Measurements from ENCODE around the gene CNTNAP2. TPM values are rescaled to one million over a fixed set of nuclear protein-coding genes. Genes with fewer than 3 reads are reported as not detected.

The CNTNAP2 gene
- total RNA-seq, 1 experiment from 2014 or later: 60.0 TPM

GRCh38 chr7:148028165-148028564 lies 1911.6 kb downstream of the CNTNAP2 start:
- no peaks in the 10 kb centered on the region for H3K36me3 ChIP-seq (ENCODE audit: insufficient read depth, low read length, poor library complexity, severe bottlenecking)
- no peaks in the 10 kb centered on the region for H3K9me3 ChIP-seq (ENCODE audit: low read depth, low read length, poor library complexity, severe bottlenecking)
- CTCF ChIA-PET: no interaction called here
- intact Hi-C loops (cut with micrococcal nuclease; ENCODE audit: unreplicated experiment): no loop called here
- no peak for TF ChIP-seq CTCF (conservative IDR thresholded peaks at IDR 0.05; ENCODE audit: low read depth, low read length)
- no peak for TF ChIP-seq EZH2 (IDR thresholded peaks at IDR 0.05; ENCODE audit: borderline replicate concordance, low read depth, low read length, poor library complexity, severe bottlenecking)
- H3K4me1 ChIP-seq (ENCODE audit: insufficient read depth, low read length, poor library complexity, severe bottlenecking): no peaks in the 10 kb centered on the region
- H3K27ac ChIP-seq (ENCODE audit: low read depth, low read length, poor library complexity, severe bottlenecking): no peak overlapping the region
- no peaks in the 10 kb centered on the region for H3K27me3 ChIP-seq (replicated peaks; ENCODE audit: insufficient read depth, low read depth, low read length, poor library complexity)
- no peak for DNase-seq (ENCODE audit: low spot score)
- POLR2A ChIA-PET (ENCODE audit: low non-redundant PET): no interaction called here
- H3K4me3 ChIP-seq (ENCODE audit: low read depth, low read length, poor library complexity, severe bottlenecking): no peak overlapping the region
- BruUV-seq (replicated peaks): no TSS peak

- TF ChIP-seq CTCF (conservative IDR thresholded peaks at IDR 0.05; ENCODE audit: low read depth, low read length) (no peak), EZH2 (IDR thresholded peaks at IDR 0.05; ENCODE audit: borderline replicate concordance, low read depth, low read length, poor library complexity, severe bottlenecking) (no peak)
- no peaks in the 10 kb centered on the region for H3K27me3 ChIP-seq (replicated peaks; ENCODE audit: insufficient read depth, low read depth, low read length, poor library complexity)
- intact Hi-C loops (cut with micrococcal nuclease; ENCODE audit: unreplicated experiment): no loop called here
- no peak overlapping the region for H3K4me3 ChIP-seq (ENCODE audit: low read depth, low read length, poor library complexity, severe bottlenecking)
- no peaks in the 10 kb centered on the region for H3K4me1 ChIP-seq (ENCODE audit: insufficient read depth, low read length, poor library complexity, severe bottlenecking)
- ChIA-PET CTCF (no interaction called here), POLR2A (ENCODE audit: low non-redundant PET) (no interaction called here)
- no peak overlapping the region for H3K27ac ChIP-seq (ENCODE audit: low read depth, low read length, poor library complexity, severe bottlenecking)
- BruUV-seq (replicated peaks): no TSS peak
- DNase-seq (ENCODE audit: low spot score): no peak
- no peaks in the 10 kb centered on the region for H3K36me3 ChIP-seq (ENCODE audit: insufficient read depth, low read length, poor library complexity, severe bottlenecking)
- H3K9me3 ChIP-seq (ENCODE audit: low read depth, low read length, poor library complexity, severe bottlenecking): no peaks in the 10 kb centered on the region
Measured at GRCh38 chr7:148031019-148031418, 1914.4 kb downstream of the CNTNAP2 start.

GRCh38 chr7:148031811-148032210 lies 1915.2 kb downstream of the CNTNAP2 start:
- Histone ChIP-seq H3K27ac (ENCODE audit: low read depth, low read length, poor library complexity, severe bottlenecking) (no peak overlapping the region), H3K36me3 (ENCODE audit: insufficient read depth, low read length, poor library complexity, severe bottlenecking) (no peaks in the 10 kb centered on the region), H3K4me1 (ENCODE audit: insufficient read depth, low read length, poor library complexity, severe bottlenecking) (no peaks in the 10 kb centered on the region), H3K9me3 (ENCODE audit: low read depth, low read length, poor library complexity, severe bottlenecking) (no peaks in the 10 kb centered on the region), H3K27me3 (replicated peaks; ENCODE audit: insufficient read depth, low read depth, low read length, poor library complexity) (no peaks in the 10 kb centered on the region), H3K4me3 (ENCODE audit: low read depth, low read length, poor library complexity, severe bottlenecking) (no peak overlapping the region)
- intact Hi-C loops (cut with micrococcal nuclease; ENCODE audit: unreplicated experiment): no loop called here
- ChIA-PET POLR2A (ENCODE audit: low non-redundant PET) (no interaction called here), CTCF (no interaction called here)
- BruUV-seq (replicated peaks): no TSS peak
- TF ChIP-seq CTCF (conservative IDR thresholded peaks at IDR 0.05; ENCODE audit: low read depth, low read length) (no peak), EZH2 (IDR thresholded peaks at IDR 0.05; ENCODE audit: borderline replicate concordance, low read depth, low read length, poor library complexity, severe bottlenecking) (no peak)
- no peak for DNase-seq (ENCODE audit: low spot score)
